ENCODE data around the gene FAM53A. TPM values are rescaled to one million over a fixed set of nuclear protein-coding genes. Genes with fewer than 3 reads are reported as not detected.

Gene FAM53A
- total RNA-seq, 1 donor from 2014 or later: 1.8 TPM

DNA sequence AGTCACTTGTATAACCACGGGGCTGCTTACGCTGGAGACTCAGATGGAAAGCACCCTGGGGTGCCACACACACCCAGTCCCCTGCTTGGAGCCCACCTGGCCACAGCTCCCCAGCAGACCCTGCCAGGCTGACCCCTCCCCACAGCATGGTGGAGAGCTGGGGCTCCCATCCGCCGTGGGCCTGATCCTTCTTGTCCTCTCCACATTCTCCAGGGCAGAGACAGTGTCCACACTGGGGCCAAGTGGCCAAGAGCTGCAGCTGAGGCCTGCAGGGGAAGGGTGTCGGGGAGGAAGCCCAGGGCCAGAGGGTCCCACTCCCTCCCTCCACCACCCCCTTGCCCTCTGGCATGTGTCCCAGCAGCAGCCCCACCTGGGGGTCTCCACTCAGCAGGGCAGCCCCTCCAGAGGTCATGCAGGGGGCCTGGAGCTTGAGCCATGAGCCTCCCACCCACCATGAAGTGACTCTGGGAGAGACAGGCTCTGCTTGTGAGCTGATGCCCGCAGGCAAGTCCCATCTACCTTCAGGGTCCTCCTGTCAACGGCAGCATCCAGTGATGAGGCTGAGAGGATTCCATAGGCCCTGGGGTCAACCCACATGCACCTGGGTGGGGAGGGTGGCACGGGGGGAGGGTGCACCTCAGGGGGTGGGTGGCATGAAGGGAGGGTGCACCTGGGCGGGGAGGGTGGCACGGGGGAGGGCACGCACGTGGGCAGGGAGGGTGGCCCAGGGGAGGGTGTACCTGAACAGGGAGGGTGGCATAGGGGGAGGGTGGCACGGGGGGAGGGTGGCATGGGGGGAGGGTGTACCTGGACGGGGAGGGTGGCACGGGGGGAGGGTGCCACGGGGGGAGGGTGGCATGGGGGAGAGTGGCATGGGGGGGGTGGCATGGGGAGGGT is 56.4 kb downstream of the FAM53A start:
- no peak for DNase-seq (ENCODE audit: low spot score)
- no peaks in the 10 kb centered on the region for H3K4me1 Mint-ChIP-seq (ENCODE audit: unreplicated experiment)
- H3K27me3 Mint-ChIP-seq (ENCODE audit: unreplicated experiment): peaks cover 3% of the 10 kb centered on the region
- no peaks in the 10 kb centered on the region for H3K36me3 Mint-ChIP-seq (ENCODE audit: low read depth, unreplicated experiment)
- no peak overlapping the region for H3K4me3 Mint-ChIP-seq (ENCODE audit: unreplicated experiment)
- no peak overlapping the region for H3K27ac Mint-ChIP-seq (ENCODE audit: unreplicated experiment)
- TF ChIP-seq, protein P1, sequence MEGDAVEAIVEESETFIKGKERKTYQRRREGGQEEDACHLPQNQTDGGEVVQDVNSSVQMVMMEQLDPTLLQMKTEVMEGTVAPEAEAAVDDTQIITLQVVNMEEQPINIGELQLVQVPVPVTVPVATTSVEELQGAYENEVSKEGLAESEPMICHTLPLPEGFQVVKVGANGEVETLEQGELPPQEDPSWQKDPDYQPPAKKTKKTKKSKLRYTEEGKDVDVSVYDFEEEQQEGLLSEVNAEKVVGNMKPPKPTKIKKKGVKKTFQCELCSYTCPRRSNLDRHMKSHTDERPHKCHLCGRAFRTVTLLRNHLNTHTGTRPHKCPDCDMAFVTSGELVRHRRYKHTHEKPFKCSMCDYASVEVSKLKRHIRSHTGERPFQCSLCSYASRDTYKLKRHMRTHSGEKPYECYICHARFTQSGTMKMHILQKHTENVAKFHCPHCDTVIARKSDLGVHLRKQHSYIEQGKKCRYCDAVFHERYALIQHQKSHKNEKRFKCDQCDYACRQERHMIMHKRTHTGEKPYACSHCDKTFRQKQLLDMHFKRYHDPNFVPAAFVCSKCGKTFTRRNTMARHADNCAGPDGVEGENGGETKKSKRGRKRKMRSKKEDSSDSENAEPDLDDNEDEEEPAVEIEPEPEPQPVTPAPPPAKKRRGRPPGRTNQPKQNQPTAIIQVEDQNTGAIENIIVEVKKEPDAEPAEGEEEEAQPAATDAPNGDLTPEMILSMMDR (IDR thresholded peaks at IDR 0.05; ENCODE audit: unreplicated experiment): no peak
- no peaks in the 10 kb centered on the region for H3K9me3 Mint-ChIP-seq (ENCODE audit: unreplicated experiment)

DNA sequence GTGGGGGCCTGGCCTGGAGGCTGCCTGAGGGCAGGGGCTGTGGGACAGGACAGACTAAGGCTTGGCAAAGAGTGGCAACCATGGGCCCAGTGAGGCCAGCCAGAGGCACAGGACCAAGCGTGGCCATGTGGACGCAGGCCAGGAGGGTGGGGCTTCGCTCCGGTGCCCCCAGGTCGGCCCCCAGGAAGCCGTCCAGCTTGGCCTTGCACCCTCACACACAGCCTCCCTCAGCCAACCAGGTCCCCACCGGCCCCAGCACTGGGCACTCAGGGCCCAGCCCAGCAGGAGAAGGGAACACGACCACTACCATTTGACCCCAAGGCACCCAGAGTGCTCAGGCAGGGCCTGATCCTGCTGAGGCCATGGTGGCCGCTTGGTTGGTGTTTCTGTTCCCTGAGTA is 57.2 kb downstream of the FAM53A start:
- DNase-seq (ENCODE audit: low spot score): no peak
- no peaks in the 10 kb centered on the region for H3K9me3 Mint-ChIP-seq (ENCODE audit: unreplicated experiment)
- TF ChIP-seq, protein P1 (IDR thresholded peaks at IDR 0.05; ENCODE audit: unreplicated experiment): no peak
- no peak overlapping the region for H3K27ac Mint-ChIP-seq (ENCODE audit: unreplicated experiment)
- H3K27me3 Mint-ChIP-seq (ENCODE audit: unreplicated experiment): peaks cover 5% of the 10 kb centered on the region
- no peaks in the 10 kb centered on the region for H3K4me1 Mint-ChIP-seq (ENCODE audit: unreplicated experiment)
- H3K36me3 Mint-ChIP-seq (ENCODE audit: low read depth, unreplicated experiment): no peaks in the 10 kb centered on the region
- no peak overlapping the region for H3K4me3 Mint-ChIP-seq (ENCODE audit: unreplicated experiment)

DNA sequence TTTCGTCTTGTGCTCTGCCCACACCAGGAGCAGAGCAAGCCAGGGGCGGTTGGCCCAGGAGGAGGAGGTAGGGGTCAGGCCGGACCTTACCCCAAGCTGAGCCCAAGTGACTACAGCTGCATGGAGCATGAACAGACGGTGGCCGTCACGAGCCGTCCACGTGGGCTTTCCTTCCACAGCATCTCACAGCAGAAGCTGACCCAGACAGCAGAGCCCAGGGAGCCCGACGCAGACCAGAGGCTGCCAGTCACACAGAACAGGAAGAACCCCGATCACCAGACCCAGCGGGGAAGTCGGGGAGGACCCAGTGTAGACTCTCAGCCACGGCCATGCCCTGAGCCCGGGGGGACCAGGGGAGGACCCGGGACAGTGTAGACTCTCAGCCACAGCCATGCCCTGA is 58.0 kb downstream of the FAM53A start:
- TF ChIP-seq, protein P1 (IDR thresholded peaks at IDR 0.05; ENCODE audit: unreplicated experiment): no peak
- H3K4me1 Mint-ChIP-seq (ENCODE audit: unreplicated experiment): no peaks in the 10 kb centered on the region
- H3K36me3 Mint-ChIP-seq (ENCODE audit: low read depth, unreplicated experiment): no peaks in the 10 kb centered on the region
- peaks cover 3% of the 10 kb centered on the region for H3K27me3 Mint-ChIP-seq (ENCODE audit: unreplicated experiment)
- no peak for DNase-seq (ENCODE audit: low spot score)
- H3K9me3 Mint-ChIP-seq (ENCODE audit: unreplicated experiment): no peaks in the 10 kb centered on the region
- H3K27ac Mint-ChIP-seq (ENCODE audit: unreplicated experiment): no peak overlapping the region
- H3K4me3 Mint-ChIP-seq (ENCODE audit: unreplicated experiment): no peak overlapping the region

DNA sequence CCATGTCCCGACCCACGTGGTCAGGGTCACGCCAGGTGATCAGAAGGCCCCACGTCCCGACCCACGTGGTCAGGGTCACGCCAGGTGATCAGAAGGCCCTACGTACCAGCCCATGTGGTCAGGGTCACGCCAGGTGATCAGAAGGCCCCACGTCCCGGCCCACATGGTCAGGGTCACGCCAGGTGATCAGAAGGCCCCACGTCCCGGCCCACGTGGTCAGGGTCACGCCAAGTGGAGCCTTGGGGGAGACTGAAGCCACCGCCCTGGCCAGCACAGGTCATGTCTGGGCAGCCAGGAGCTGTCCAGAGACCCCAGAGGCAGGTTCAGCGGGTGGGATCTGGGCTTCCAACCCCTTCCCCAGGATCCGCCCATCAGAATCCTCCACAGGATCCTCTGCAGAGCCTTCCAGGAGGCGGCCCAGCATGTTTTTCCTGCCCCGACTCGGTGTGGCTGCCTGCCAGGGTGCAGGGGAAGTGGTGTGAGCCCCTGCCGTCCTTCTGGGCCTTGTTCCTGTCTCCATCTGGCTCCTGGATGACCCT is 58.4 kb downstream of the FAM53A start:
- H3K27ac Mint-ChIP-seq (ENCODE audit: unreplicated experiment): no peak overlapping the region
- H3K4me1 Mint-ChIP-seq (ENCODE audit: unreplicated experiment): no peaks in the 10 kb centered on the region
- TF ChIP-seq, protein P1 (IDR thresholded peaks at IDR 0.05; ENCODE audit: unreplicated experiment): no peak
- H3K27me3 Mint-ChIP-seq (ENCODE audit: unreplicated experiment): peaks cover 3% of the 10 kb centered on the region
- no peaks in the 10 kb centered on the region for H3K36me3 Mint-ChIP-seq (ENCODE audit: low read depth, unreplicated experiment)
- no peak overlapping the region for H3K4me3 Mint-ChIP-seq (ENCODE audit: unreplicated experiment)
- no peak for DNase-seq (ENCODE audit: low spot score)
- no peaks in the 10 kb centered on the region for H3K9me3 Mint-ChIP-seq (ENCODE audit: unreplicated experiment)

DNA sequence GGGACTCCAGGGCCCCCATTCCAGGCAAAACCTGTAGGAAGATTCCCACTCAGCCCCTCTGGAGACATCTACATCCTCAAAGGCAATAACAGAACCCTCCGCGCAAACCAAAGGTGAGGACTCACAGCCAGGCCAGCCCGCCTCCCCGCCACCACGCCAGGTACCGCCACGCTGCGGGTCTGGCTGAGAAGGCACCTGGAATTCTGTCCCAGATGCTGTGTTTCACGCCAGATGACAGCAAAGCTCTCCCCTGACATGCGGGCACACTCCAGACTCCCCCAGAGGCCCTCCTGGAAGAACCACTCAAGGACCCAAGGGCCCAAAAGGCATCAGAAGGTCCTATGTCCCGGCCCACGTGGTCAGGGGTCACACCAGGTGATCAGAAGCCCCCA is 59.6 kb downstream of the FAM53A start:
- no peak for DNase-seq (ENCODE audit: low spot score)

More for the DNA sequence above, 59.6 kb downstream of the FAM53A start:
- peaks cover 4% of the 10 kb centered on the region for H3K27me3 Mint-ChIP-seq (ENCODE audit: unreplicated experiment)
- TF ChIP-seq, protein P1 (IDR thresholded peaks at IDR 0.05; ENCODE audit: unreplicated experiment): no peak
- no peak overlapping the region for H3K27ac Mint-ChIP-seq (ENCODE audit: unreplicated experiment)
- no peaks in the 10 kb centered on the region for H3K4me1 Mint-ChIP-seq (ENCODE audit: unreplicated experiment)
- H3K4me3 Mint-ChIP-seq (ENCODE audit: unreplicated experiment): no peak overlapping the region
- no peaks in the 10 kb centered on the region for H3K36me3 Mint-ChIP-seq (ENCODE audit: low read depth, unreplicated experiment)
- no peaks in the 10 kb centered on the region for H3K9me3 Mint-ChIP-seq (ENCODE audit: unreplicated experiment)
